KMS-11 (cell line): ENCODE data around the gene CGB2.
"Not testable (repeated sequence)": the region's sequence is repeated elsewhere in the genome, so short reads cannot be mapped to it uniquely, and the experiment has no call there.

Experiments
- H2AFZ ChIP-seq: fragments of 200-600 bp; sonication (generic); 2 replicates; pipeline ENCODE4 v1.6.1; 2016; ENCODE audit warnings: antibody characterized with exemption, mixed run types, low read depth
- H3K27ac ChIP-seq: fragments of 200-600 bp; sonication (generic); 2 replicates; pipeline ENCODE4 v1.6.1; 2016; ENCODE audit warnings: mild to moderate bottlenecking, mixed run types
- H3K27me3 ChIP-seq: fragments of 200-600 bp; sonication (generic); 2 replicates; pipeline ENCODE4 v1.6.1; 2017; ENCODE audit warnings: mild to moderate bottlenecking, low read depth, mixed run types, moderate library complexity; ENCODE audit not compliant: insufficient read depth
- H3K36me3 ChIP-seq: fragments of 200-600 bp; sonication (generic); 2 replicates; pipeline ENCODE4 v1.6.1; 2017; ENCODE audit warnings: mild to moderate bottlenecking, mixed run types; ENCODE audit not compliant: insufficient read depth
- H3K4me1 ChIP-seq: fragments of 200-600 bp; sonication (generic); 2 replicates; pipeline ENCODE4 v1.6.1; 2016; ENCODE audit warnings: mild to moderate bottlenecking, low read depth, mixed run types; ENCODE audit not compliant: poor library complexity, severe bottlenecking
- H3K4me2 ChIP-seq: fragments of 200-600 bp; sonication (generic); 2 replicates; pipeline ENCODE4 v1.7.0; 2016; ENCODE audit warnings: mild to moderate bottlenecking, mixed run types
- H3K4me3 ChIP-seq: fragments of 200-600 bp; sonication (generic); IDR thresholded peaks from 2 replicates; pipeline ENCODE4 v1.6.1; 2017; ENCODE audit warnings: low read depth, low read length, mixed read lengths; ENCODE audit not compliant: insufficient read depth
- H3K79me2 ChIP-seq: fragments of 200-600 bp; sonication (generic); 2 replicates; pipeline ENCODE4 v1.6.1; 2016; ENCODE audit warnings: low read depth, mixed run types; ENCODE audit not compliant: insufficient read depth
- H3K9ac ChIP-seq: fragments of 200-600 bp; sonication (generic); 2 replicates; pipeline ENCODE4 v1.6.1; 2016; ENCODE audit warnings: mild to moderate bottlenecking, mixed run types
- H4K20me1 ChIP-seq: fragments of 200-600 bp; sonication (generic); 2 replicates; pipeline ENCODE4 v1.6.1; 2016; ENCODE audit warnings: mild to moderate bottlenecking, mixed run types; ENCODE audit not compliant: insufficient read depth
- TF ChIP-seq, protein P1 (sequence below): fragments of 200-600 bp; sonication (generic); conservative IDR thresholded peaks from 2 replicates; pipeline ENCODE4 v1.6.1; 2017; ENCODE audit warnings: low read depth, mild to moderate bottlenecking, antibody characterized with exemption, low read length, moderate library complexity, mixed read lengths

Gene CGB2

DNA sequence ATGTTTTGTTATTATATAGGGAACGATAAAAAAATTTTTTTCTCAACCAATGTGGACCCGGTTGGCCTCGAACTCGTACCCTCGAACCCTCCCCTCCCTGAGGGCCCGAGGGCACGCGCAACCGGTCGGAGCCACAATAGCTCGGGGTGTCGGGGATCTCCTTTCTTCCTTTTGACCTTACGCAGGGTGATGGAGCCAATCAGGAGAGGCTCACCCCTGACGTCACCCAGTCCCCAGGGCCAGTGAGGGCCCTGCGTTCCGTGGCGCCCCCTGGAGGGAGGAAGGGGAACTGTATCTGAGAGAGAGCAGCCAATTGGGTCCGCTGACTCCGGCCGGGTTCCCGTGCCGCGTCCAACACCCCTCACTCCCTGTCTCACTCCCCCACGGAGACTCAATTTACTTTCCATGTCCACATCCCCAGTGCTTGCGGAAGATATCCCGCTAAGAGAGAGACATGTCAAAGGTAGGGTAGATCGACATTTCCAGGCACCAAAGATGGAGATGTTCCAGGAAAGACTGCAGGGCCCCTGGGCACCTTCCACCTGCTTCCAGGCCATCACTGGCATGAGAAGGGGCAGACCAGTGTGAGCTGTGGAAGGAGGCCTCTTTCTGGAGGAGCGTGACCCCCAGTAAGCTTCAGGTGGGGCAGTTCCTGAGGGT, at the start of gene CGB2:
CGB2 (plus strand) TSS at position 249 of the 660 bp plus-strand sequence; CDS start at position 455, 206 bp downstream.
- H3K27me3 ChIP-seq, result peaks cover 17% of the 10 kb centered on the region
- H2AFZ ChIP-seq, H3K4me2 ChIP-seq, H3K9ac ChIP-seq, H3K4me1 ChIP-seq, H3K79me2 ChIP-seq, H3K36me3 ChIP-seq, H4K20me1 ChIP-seq, H3K27ac ChIP-seq, H3K4me3 ChIP-seq: not testable (repeated sequence)
- TF ChIP-seq, protein P1, sequence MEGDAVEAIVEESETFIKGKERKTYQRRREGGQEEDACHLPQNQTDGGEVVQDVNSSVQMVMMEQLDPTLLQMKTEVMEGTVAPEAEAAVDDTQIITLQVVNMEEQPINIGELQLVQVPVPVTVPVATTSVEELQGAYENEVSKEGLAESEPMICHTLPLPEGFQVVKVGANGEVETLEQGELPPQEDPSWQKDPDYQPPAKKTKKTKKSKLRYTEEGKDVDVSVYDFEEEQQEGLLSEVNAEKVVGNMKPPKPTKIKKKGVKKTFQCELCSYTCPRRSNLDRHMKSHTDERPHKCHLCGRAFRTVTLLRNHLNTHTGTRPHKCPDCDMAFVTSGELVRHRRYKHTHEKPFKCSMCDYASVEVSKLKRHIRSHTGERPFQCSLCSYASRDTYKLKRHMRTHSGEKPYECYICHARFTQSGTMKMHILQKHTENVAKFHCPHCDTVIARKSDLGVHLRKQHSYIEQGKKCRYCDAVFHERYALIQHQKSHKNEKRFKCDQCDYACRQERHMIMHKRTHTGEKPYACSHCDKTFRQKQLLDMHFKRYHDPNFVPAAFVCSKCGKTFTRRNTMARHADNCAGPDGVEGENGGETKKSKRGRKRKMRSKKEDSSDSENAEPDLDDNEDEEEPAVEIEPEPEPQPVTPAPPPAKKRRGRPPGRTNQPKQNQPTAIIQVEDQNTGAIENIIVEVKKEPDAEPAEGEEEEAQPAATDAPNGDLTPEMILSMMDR, result peak; percentile 60

DNA sequence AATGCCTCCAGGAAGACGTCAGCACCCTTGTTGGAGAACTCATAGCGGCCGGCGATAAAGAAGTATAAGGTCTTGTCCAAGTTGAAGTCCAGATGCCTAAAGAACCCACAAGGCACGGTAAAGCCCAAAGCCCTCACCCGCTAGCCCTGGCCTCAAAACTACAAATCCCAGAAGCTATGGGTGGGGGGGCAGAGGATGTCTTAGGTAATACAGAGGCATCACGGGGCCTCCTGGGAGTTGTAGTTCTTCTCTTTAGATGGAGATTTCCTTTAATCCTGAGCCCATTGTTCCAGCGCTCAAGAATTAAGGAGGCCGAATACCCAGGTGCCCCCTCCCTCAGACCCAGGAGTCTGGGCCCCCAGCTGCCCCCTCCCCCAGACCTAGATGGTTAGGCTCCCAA, 49.4 kb upstream of the CGB2 start:
- Histone ChIP-seq H3K27ac (no peak overlapping the region), H3K9ac (no peak overlapping the region), H3K27me3 (no peaks in the 10 kb centered on the region), H2AFZ (no peak overlapping the region), H3K4me2 (no peak overlapping the region), H3K4me1 (peaks cover 29% of the 10 kb centered on the region), H3K79me2 (no peaks in the 10 kb centered on the region), H3K36me3 (no peaks in the 10 kb centered on the region), H3K4me3 (no peak overlapping the region), H4K20me1 (no peaks in the 10 kb centered on the region)
- TF ChIP-seq, protein P1, result no peak

DNA sequence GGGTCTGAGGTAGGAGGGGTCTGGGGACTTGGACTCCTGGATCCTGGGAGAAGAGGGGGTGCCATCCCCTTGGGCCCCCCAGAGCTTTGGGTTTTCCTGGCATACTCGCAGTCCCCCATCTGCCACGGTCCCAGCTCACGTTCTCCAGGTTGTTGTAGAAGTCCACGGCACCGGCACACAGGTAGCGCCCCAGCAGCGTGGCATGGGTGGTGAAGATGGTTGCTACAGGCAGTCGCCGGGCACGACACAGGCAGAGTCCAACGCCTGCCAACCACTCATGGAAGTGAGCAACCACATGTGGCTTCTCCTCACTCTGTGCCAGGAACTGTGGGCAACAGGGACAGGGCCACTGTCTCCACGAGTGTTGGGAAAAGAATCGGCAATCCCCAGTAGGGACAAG, 46.0 kb upstream of the CGB2 start:
- Histone ChIP-seq H4K20me1 (no peaks in the 10 kb centered on the region), H3K36me3 (no peaks in the 10 kb centered on the region), H3K27ac (no peak overlapping the region), H3K9ac (no peak overlapping the region), H3K79me2 (no peaks in the 10 kb centered on the region), H3K4me3 (no peak overlapping the region), H3K27me3 (no peaks in the 10 kb centered on the region), H3K4me2 (no peak overlapping the region), H3K4me1 (no peaks in the 10 kb centered on the region), H2AFZ (no peak overlapping the region)
- TF ChIP-seq, protein P1, result no peak

DNA sequence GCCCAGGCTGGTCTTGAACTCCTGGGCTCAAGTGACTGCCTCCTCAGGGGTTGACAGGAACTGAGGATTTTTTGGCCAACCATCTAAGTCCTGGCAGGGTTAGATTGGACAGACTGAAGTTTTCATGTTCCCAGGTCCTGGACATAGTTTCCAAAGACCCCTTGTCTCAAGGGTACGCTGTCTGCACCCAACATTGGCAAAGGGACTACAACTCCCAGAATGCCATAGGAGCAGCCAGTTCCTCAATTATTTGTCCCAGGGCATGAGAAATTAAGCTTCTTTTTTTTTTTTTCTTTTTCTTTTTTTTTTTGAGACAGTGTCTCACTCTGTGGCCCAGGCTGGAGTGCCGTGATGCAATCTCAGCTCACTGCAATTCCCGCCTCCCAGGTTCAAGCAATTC, 45.5 kb upstream of the CGB2 start:
- Histone ChIP-seq H4K20me1 (no peaks in the 10 kb centered on the region), H3K36me3 (no peaks in the 10 kb centered on the region), H3K27me3 (no peaks in the 10 kb centered on the region), H3K27ac (no peak overlapping the region), H3K9ac (no peak overlapping the region), H3K79me2 (0 out of 2 replicates have a peak, but pooled peaks cover 3% of the 10 kb centered on the region), H3K4me1 (no peaks in the 10 kb centered on the region), H3K4me2 (no peak overlapping the region), H2AFZ (no peak overlapping the region), H3K4me3 (no peak overlapping the region)
- TF ChIP-seq, protein P1, result no peak
